Loucy (cell line): Measurements from ENCODE around the gene DCTN2.

ENCODE experiments used
- EZH2phosphoT487 ChIP-seq: fragments of 200-600 bp; IDR thresholded peaks from 2 replicates; pipeline ENCODE4 v1.6.1; 2018; ENCODE audit warnings: antibody characterized with exemption, mild to moderate bottlenecking, moderate library complexity, borderline replicate concordance
- TF ChIP-seq, protein P1 (sequence below): fragments of 200-600 bp; sonication (generic); conservative IDR thresholded peaks from 2 replicates; pipeline ENCODE4 v1.5.1; 2014; ENCODE audit warnings: mild to moderate bottlenecking, antibody characterized with exemption, low read length

DNA sequence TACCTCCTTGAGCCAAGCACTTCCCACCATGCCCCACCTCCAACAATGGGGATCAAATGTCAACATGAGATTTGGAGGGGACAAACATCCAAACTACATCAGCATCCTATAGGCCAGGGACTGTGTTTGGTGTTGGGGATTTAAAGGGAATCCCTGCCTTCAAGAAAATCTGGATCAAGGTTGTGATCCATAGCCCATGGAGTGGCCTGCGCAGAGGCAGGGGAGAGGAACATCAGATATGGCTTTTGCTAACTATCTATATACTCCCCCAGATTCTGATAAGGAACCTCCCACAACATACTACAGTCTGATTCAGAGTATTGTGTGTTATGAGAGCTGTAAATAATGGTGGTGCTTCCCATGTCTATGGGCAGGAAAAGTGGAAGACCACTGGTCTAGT, 7.9 kb upstream of the DCTN2 start:
- TF ChIP-seq, protein P1, sequence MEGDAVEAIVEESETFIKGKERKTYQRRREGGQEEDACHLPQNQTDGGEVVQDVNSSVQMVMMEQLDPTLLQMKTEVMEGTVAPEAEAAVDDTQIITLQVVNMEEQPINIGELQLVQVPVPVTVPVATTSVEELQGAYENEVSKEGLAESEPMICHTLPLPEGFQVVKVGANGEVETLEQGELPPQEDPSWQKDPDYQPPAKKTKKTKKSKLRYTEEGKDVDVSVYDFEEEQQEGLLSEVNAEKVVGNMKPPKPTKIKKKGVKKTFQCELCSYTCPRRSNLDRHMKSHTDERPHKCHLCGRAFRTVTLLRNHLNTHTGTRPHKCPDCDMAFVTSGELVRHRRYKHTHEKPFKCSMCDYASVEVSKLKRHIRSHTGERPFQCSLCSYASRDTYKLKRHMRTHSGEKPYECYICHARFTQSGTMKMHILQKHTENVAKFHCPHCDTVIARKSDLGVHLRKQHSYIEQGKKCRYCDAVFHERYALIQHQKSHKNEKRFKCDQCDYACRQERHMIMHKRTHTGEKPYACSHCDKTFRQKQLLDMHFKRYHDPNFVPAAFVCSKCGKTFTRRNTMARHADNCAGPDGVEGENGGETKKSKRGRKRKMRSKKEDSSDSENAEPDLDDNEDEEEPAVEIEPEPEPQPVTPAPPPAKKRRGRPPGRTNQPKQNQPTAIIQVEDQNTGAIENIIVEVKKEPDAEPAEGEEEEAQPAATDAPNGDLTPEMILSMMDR: no peak
- no peak for TF ChIP-seq EZH2phosphoT487
